Measurements from ENCODE around the gene SPARCL1.

Gene SPARCL1

DNA sequence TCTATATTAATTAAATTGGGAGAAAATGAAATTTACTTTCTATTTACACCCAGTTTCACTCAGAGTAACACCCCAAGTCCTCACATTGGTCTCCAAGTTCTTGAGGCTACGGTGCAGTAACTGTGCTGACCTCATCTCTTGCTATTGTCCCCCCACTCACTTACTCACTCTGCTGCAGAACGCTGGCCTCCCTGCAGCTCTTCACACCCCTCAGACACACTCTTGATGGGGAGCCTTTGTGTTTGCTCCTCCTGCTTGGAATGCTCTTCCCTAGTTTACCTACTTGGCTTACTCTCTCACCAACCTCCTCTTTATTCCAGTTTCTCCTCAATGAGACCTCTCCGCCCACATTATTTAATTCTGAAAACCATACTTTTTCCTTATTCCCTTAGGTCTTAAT is 22.2 kb upstream of the SPARCL1 start:
- H3K27me3 ChIP-seq (ENCODE audit: insufficient read depth, poor library complexity, severe bottlenecking) = no peaks in the 10 kb centered on the region
- H3K4me3 ChIP-seq (replicated peaks; ENCODE audit: insufficient read depth, low read length) = no peak overlapping the region
- H3K27ac ChIP-seq (replicated peaks) = no peak overlapping the region
- TF ChIP-seq POLR2AphosphoS5 (IDR thresholded peaks at IDR 0.05; ENCODE audit: low read depth) (no peak), SPI1 (IDR thresholded peaks at IDR 0.05; ENCODE audit: borderline replicate concordance, low read depth) (no peak), GABPA (IDR thresholded peaks at IDR 0.05; ENCODE audit: low read depth) (no peak)
- TF ChIP-seq, protein P1, sequence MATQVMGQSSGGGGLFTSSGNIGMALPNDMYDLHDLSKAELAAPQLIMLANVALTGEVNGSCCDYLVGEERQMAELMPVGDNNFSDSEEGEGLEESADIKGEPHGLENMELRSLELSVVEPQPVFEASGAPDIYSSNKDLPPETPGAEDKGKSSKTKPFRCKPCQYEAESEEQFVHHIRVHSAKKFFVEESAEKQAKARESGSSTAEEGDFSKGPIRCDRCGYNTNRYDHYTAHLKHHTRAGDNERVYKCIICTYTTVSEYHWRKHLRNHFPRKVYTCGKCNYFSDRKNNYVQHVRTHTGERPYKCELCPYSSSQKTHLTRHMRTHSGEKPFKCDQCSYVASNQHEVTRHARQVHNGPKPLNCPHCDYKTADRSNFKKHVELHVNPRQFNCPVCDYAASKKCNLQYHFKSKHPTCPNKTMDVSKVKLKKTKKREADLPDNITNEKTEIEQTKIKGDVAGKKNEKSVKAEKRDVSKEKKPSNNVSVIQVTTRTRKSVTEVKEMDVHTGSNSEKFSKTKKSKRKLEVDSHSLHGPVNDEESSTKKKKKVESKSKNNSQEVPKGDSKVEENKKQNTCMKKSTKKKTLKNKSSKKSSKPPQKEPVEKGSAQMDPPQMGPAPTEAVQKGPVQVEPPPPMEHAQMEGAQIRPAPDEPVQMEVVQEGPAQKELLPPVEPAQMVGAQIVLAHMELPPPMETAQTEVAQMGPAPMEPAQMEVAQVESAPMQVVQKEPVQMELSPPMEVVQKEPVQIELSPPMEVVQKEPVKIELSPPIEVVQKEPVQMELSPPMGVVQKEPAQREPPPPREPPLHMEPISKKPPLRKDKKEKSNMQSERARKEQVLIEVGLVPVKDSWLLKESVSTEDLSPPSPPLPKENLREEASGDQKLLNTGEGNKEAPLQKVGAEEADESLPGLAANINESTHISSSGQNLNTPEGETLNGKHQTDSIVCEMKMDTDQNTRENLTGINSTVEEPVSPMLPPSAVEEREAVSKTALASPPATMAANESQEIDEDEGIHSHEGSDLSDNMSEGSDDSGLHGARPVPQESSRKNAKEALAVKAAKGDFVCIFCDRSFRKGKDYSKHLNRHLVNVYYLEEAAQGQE (IDR thresholded peaks at IDR 0.05; ENCODE audit: insufficient replicate concordance, low read depth) = no peak
- DNase-seq (ENCODE audit: low read depth in 1 of 2, low spot score in 1 of 2) = no peak

DNA sequence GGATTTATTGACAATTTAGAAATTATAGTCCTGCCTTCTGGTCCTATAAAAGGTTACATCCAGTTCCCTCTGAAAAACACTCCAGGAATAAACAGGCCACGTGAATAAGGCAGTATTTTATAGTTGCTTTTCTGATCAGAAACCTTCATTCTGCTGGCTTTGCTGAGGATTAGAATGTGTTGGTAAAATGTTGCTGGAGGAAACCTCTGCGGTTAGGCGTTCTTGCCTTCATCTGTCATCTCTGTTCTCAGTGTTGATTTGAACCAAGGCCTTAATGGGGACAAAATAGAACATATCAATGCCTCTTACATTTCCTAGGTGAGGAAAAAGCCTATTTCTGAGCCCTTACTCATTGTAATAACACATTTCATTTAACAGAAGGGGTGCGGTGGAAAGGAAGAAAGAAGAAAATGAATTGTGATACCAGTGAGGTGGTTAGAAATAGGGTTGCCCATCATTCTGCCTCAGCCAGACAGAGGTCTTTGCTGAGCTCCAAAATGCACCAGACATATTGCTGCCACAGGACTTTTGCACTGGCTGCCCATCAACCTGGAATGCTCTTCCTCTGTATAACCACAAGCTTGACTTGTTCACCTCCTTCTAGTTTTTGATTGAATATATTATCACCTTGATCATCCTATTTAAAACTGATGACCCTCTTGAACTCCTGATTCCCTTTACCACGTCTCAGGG is 18.0 kb upstream of the SPARCL1 start:
- DNase-seq (ENCODE audit: low read depth in 1 of 2, low spot score in 1 of 2) = no peak
- Histone ChIP-seq H3K27ac (replicated peaks) (no peak overlapping the region), H3K4me3 (replicated peaks; ENCODE audit: insufficient read depth, low read length) (no peak overlapping the region), H3K27me3 (ENCODE audit: insufficient read depth, poor library complexity, severe bottlenecking) (no peaks in the 10 kb centered on the region)
- TF ChIP-seq, protein P2, sequence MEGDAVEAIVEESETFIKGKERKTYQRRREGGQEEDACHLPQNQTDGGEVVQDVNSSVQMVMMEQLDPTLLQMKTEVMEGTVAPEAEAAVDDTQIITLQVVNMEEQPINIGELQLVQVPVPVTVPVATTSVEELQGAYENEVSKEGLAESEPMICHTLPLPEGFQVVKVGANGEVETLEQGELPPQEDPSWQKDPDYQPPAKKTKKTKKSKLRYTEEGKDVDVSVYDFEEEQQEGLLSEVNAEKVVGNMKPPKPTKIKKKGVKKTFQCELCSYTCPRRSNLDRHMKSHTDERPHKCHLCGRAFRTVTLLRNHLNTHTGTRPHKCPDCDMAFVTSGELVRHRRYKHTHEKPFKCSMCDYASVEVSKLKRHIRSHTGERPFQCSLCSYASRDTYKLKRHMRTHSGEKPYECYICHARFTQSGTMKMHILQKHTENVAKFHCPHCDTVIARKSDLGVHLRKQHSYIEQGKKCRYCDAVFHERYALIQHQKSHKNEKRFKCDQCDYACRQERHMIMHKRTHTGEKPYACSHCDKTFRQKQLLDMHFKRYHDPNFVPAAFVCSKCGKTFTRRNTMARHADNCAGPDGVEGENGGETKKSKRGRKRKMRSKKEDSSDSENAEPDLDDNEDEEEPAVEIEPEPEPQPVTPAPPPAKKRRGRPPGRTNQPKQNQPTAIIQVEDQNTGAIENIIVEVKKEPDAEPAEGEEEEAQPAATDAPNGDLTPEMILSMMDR (IDR thresholded peaks at IDR 0.05; ENCODE audit: insufficient read depth, low read length) = no peak
- TF ChIP-seq SPI1 (IDR thresholded peaks at IDR 0.05; ENCODE audit: borderline replicate concordance, low read depth) (no peak), GABPA (IDR thresholded peaks at IDR 0.05; ENCODE audit: low read depth) (no peak), POLR2AphosphoS5 (IDR thresholded peaks at IDR 0.05; ENCODE audit: low read depth) (no peak)
- TF ChIP-seq, protein P1 (IDR thresholded peaks at IDR 0.05; ENCODE audit: insufficient replicate concordance, low read depth) = no peak

DNA sequence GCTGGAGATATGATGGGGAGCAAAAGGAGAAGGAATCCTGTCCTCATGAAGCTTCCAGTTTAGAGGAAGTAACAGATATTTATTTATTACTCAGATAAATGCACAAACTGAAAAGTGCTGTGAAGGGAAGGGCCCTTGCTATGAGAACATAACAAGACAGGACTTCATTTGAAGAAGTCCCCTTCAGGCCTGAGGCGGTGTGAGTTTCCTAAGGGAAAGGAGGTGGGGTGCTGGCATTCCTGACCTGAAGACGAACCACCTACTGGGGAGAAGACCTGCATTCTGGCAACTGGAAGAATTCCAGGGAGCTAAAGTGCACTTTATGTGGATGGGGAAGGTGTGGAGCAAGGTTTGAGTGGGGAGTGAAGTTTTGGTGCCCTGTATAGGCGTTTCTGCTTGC is 15.9 kb upstream of the SPARCL1 start:
- TF ChIP-seq, protein P2 (IDR thresholded peaks at IDR 0.05; ENCODE audit: insufficient read depth, low read length) = no peak
- TF ChIP-seq, protein P1 (IDR thresholded peaks at IDR 0.05; ENCODE audit: insufficient replicate concordance, low read depth) = no peak
- TF ChIP-seq POLR2AphosphoS5 (IDR thresholded peaks at IDR 0.05; ENCODE audit: low read depth) (no peak), GABPA (IDR thresholded peaks at IDR 0.05; ENCODE audit: low read depth) (no peak), SPI1 (IDR thresholded peaks at IDR 0.05; ENCODE audit: borderline replicate concordance, low read depth) (no peak)
- no peaks in the 10 kb centered on the region for H3K27me3 ChIP-seq (ENCODE audit: insufficient read depth, poor library complexity, severe bottlenecking)
- H3K4me3 ChIP-seq (replicated peaks; ENCODE audit: insufficient read depth, low read length) = no peak overlapping the region

More for the DNA sequence above, 15.9 kb upstream of the SPARCL1 start:
- H3K27ac ChIP-seq (replicated peaks) = no peak overlapping the region
- DNase-seq (ENCODE audit: low read depth in 1 of 2, low spot score in 1 of 2) = no peak

All from HL-60 (cell line).